ELF-1 (cell line): ENCODE results near the gene TIE1.

Source experiments
- DNase-seq: peaks from one replicate; pipeline ENCODE4 v3.0.0-alpha.2; 2016; ENCODE audit warnings: low read depth, low spot score

TIE1 gene

DNA sequence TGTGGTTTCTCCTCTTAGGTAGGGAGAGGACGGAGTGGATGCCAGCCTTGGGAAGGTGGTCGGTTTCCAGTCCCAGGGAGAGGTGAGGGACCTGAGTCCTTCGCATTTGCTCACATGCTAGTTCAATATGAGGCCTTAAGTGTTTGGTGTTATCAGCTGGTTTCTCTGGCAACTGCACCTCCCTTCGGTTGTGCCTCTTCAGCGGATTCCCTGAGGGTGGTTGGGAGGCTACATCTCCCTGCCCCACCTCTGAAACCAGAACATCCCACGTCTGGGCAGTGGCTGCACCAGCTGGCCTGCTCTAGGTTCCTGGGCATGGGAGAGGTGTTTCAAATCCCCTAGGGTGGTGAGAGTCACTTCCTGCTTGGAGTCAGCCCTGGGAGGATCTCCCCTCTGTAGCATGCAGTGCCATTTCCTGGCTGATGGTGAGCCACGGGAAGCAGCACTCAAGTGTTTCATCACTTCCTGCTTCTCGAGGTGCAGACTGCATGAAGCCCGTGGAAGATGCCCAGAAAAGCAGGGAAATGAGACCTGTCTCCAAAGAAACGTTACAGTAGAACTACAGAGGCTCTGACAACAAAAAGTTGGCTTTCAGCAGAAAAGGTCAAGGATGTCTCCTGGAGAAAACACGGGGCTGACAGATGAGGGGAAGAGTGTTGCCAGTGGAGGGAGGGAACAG is 26.5 kb upstream of the TIE1 start:
- no peak for DNase-seq

DNA sequence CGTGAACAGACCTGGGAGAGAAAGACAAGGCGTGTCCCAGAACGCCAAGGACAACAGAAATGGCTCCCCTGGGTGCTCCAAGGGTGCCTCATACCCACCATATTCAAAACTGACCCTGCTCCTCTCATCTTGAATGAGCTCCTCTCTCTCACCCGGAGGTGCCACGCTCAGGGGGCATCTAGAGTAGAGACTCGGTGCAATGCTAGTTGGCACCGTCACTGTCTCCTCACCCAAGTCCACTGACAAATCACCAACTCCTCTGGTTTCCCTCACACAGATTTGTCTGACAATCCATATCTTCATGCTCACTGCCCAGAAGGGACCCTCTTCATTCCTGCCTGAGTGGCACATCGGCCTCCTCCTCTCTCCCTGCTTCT is 26.0 kb upstream of the TIE1 start:
- DNase-seq, result no peak

DNA sequence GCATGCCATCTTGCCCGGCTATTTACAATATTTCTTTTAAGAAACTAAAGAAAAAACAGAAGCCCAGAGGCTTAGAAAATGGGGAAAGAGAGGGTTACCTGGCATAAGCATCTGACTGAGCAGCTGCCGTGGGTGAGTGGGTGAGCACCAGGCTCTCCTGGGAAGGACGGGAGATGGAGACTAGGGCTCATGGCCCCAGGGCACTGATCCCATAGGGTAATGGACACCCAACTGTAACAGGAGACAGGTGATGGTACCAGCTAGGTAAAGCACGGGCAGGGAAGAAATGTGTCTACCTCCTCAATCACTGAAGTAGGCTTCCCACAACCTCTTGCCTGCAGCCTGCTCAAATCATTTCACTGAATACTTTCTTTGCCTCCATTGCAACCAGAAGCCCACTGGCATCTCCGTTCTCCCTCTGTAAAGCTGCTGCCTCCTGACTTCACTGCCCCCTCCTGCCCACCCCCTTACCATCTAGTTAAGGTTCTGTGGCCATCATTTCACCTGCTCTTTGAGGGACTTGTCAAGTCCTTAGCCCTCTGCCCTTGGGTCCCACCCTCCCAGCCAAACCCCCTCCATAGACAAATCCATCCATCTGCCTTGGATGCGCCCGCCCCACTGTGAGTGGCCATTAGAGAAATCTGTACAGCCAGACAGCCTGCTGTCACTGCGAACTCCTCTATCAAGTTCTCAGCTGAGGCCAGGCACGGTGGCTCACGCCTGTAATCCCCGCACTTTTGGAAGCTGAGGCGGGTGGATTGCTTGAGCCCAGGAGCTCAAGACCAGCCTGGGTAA is 24.8 kb upstream of the TIE1 start:
- DNase-seq, result no peak

DNA sequence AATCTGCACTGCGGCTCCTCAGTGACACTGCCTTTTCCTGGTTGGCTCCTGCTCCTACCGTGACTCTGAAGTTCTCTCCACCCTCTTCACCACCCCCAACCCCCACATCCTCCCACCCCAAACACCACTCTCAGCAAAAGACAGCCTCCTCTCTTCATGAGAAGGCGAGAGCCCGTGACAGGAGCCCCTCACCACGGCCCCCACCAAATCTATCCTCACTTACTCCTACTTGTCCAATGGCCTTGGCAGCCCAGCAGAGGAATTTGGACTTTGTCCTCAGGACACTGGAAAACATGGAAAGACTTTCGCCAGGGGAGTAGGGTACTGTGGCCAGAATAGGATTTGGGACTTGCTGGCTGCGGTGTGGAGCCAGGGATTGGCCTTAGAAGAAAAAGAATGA is 24.1 kb upstream of the TIE1 start:
- no peak for DNase-seq

DNA sequence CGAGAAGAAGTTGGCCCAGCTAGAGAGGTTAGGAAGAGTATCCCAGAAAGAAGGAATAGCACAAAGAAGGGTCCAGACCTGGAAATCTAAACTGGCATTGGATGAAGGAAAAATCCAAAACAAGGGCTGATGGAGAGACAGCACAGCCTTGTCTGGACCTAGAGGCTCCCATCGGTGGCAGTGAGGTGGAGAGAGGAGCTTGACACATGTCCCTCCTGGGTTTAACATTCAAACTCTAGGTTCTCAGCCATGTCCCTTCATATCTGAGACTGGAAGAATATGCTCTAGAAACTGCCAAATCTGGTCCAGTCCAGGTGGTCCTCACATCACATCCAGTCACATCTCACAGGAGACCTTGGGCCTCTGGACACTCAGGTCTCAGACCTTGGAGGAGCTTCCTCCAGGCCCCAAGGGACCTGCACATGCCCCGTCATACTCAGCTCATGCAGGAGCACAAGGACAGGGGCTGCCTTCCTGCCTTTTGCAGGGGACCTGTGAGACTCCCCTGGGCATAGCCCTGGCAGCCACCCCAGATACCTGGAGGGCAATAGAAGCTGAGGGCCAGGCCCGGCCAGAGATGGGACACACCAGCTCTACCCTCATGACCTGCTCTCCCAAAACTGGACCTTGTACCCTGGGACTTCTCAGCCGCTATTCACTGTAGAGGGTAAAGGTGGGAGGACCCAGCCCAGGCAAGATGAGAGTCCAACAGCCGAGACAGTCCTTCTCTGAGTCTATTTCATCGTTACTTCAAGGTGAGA is 23.5 kb upstream of the TIE1 start:
- DNase-seq, result no peak

DNA sequence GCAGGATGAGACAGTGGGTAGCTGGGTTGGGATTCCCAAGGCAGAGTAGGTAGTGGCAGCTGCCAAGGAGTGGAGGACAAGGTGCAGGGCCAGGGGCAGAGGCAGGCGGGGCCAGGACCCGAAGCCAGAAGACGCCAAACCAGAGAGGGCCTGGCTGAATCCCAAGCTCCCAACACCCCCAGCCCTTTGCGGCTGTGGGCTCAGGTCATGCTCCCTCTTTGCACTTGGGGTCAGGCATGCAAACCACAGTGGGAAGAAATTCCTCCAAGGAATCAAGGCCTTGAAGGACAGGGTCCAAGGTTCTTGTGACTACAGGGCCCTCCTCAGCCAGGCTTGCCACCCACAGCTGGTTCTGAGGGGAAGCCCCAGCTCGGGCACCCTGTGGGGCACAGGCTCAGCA is 21.6 kb upstream of the TIE1 start:
- no peak for DNase-seq

DNA sequence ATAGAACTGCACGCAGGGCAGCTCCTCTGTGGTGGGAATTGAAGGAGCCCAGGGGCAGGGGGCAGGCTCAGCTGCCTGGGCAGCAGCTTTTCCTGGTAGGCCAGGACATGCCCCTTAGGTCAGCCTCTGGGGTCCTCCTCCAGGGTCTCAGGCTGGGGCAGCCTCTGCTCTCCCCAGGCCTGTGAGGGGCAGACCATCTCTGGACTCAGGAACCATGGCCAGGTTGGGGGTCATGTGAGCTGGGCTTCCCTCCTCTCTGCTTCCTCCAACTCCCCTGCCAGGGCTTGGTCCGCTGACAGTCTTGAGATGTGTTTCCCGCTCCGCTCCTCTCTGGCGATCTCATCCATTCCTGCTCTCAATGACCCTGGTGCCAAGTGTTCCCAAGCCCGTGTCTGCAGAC is 21.1 kb upstream of the TIE1 start:
- no peak for DNase-seq

DNA sequence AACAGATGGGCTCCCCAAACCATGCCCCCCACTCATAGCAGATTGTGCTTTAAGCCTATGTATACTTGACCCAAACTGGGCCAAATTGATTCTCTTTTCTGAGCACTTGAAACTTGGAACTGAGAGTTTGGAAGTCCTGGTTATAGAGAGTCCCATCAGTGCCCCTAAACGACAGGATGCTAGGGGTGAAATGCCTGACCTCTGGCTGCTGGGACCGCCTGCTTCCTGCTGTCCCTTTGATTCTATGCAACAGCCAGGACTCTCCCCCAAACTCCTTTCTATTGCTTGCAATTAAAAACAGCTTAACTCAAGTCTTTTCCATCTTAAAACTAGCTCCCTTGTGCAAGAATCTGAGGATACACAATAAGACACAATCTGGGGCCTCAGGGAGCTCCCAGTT is 20.1 kb upstream of the TIE1 start:
- no peak for DNase-seq

DNA sequence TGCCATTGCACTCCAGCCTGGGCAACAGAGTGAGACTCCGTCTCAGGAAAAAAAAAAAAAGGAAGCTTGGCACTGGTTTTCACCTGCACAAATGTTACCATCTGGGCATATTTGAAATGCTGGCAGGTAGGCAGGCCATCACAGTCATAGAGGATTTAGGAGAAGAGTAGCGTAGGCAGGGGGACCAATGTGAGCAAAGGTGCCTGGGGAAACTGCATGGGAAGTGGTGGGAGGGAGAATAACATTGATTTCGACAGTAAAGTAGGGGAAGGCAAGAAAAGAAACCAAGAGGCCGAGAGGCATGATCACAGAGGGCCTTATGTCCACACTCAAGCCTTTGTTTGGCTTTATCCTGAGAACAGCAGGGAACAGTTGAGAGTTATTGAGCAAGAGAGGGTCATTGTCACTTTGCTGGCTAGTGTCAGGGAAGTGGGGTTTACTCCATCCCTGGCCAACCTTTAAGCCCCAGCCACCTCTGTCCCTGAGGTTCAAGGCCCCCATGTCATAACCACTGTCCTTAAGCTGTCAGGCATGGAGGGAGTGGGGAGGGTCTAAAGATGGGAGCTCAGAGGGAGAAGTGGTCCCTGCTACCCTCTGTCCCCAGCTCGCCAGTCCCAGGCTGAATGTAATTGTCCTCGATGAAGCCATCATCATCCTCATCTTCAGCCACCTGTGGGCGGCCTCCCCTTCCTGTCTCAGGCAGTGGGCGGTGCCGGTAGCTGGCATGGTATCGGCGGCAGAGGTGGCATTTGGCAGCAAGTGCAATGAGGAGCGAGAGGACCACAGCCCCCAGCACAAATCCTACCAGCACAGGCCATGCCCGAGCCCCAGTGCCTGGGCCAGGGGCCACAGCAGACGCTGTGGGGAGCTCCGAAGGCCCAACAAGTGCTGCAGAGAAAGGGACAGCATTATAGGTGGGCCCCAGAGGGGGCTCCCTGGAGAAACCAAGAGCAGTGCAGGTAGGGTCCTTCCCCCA is 18.3 kb upstream of the TIE1 start:
- DNase-seq, result no peak

DNA sequence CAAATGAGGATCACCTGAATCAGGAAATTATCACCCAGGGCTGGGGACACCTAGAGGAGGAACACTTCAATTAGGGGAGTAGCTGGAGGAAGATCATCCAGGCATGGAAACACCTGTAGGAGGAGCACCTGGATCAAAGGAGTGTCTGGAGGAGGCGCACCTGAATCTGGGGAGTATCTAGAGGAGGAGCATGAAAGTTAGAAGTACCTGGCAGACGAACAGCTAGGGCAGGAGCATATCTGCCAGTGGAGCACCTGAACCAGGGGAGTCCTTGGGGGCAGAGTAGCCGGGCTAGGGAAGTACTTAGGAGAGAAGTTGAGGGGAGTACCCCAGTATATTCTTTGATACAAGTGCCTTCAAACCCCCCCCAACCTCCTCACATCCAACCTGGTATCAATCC is 16.7 kb upstream of the TIE1 start:
- DNase-seq, result no peak

DNA sequence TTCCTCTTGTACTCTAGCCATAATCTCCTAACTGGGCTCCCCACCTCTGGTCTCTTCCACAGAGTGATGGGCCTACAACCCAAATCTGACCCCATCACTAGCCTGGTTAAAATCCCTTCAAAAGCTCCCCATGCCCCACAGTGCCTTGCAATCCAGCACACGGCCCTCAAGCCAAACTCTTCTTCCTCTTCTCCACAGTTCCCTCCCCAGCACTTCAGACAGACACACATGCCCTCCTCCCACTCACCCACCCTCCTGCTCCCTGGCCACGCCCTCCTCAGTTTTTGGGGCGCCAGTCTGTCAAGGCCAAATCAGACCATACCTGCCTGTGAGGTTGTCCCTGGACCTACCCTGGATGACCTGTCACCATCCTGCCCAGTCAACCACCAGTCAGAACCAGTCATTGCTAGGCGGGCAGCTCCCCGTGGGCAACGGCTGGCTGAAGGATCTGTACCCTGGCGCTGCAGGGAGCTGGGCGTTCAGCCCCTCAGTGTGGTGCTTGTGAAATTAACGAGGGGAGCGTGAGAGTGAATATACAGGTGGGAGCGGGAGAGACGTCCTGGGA is 16.2 kb upstream of the TIE1 start:
- DNase-seq, result no peak

DNA sequence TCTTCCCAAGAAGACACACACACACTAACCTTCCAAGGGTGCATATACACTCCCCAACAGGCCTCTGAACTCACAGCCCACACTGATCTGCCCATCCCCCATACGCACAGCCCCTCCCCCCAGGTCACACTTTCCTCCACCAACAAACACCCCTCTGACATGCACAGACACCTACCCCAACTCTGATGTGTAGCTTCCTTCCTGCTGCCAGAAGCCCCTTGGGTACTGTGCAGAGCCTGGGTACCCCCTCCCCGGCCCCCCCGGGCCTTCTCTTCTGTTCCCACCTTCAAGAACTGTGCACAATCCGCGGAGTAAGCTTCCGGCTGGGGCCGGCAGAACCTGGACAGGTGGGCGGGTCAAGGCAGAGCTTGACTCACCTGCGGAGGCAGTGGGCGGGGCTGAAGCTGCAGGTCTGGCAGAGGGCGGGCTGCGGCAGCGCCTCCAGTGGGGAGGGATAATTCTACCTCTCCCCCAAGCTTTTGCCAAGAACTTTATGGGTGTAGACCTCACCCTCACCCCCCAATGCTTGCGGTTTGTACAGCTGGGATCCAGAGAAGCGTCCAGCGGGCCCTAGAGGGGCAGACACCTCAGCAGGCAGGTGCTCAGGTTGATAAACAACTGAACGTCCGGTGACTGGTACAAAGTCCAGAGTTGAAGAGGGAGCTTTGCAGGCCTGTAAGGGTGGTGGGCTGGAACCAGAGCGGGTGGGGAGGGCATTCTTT is 15.4 kb upstream of the TIE1 start, which contains the start of gene C1orf210:
Gene C1orf210 (minus strand): TSS at position 313 of the 722 bp plus-strand sequence. CDS start 2,311 bp downstream, outside the sequence.
- DNase-seq, result peak; percentile 83

DNA sequence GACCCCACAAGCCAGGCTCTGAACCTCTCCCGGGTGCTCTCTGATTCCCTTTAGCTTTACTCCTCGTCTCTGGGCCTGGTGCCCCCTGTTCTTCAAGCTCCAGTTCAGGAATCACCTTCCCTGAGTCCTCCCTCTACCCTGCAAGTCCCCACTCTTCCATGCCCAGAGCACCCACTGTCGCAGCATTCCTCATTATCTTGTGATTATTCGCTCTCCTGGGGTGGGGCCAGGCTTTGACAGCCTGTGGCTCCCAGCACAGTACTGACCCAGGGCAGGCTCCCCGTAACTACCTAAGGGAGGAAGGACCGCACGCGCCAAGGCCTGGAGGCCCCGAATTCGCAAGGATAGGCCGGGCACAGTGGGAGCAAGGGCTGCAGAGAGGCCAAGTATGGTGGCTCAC is 14.7 kb upstream of the TIE1 start:
- DNase-seq, result no peak

DNA sequence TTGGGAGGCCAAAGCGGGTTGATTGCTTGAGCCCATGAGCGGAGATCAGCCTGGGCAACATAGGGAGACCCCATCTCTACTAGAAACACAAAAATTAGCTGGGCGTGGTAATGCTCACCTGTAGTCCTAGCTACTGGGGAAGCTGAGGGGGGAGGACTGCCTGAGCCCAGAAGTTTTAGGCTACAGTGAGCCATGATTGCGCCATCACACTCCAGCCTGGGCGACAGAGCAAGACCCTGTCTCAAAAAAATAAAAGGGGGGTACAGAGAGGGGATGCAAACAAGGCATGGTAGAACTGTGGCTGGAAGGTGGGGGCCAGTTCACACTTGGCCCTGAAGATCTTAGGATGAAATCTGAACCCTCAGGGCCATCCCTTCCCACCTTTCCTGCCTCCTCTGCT is 14.2 kb upstream of the TIE1 start:
- DNase-seq, result no peak

DNA sequence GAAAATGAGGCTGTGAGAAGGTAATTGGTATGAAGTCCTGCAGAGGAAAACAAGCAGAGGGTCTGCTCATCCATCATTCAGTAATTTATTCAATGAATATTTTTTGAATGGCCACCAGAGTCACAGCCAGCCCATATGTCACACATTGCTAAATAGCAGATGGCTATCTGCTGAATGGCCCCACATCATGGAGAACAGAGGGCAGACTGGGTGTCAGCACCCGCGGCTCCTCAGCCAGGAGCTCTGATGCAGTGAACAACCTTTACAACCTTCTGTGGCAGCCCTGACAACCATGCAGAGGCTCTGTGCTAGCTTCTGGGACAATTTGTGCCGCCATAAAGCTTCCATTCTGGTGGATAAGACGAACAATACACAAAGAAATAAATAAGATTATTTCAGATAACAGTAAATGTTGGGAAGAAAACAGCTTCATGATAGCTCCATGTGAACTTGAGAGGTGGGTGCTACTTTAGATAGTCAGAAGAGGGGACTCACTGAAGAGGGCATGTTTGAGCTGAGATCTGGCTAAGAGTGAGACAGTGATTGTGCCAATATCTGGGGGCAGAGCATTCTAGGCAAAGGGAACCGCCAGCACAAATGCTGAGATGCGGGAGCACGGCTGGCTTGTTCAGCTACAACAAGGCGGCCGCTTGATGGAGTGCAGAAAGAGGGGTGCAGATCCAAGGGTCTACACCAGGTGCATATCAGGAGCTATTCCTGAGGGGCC is 12.6 kb upstream of the TIE1 start:
- DNase-seq, result no peak

DNA sequence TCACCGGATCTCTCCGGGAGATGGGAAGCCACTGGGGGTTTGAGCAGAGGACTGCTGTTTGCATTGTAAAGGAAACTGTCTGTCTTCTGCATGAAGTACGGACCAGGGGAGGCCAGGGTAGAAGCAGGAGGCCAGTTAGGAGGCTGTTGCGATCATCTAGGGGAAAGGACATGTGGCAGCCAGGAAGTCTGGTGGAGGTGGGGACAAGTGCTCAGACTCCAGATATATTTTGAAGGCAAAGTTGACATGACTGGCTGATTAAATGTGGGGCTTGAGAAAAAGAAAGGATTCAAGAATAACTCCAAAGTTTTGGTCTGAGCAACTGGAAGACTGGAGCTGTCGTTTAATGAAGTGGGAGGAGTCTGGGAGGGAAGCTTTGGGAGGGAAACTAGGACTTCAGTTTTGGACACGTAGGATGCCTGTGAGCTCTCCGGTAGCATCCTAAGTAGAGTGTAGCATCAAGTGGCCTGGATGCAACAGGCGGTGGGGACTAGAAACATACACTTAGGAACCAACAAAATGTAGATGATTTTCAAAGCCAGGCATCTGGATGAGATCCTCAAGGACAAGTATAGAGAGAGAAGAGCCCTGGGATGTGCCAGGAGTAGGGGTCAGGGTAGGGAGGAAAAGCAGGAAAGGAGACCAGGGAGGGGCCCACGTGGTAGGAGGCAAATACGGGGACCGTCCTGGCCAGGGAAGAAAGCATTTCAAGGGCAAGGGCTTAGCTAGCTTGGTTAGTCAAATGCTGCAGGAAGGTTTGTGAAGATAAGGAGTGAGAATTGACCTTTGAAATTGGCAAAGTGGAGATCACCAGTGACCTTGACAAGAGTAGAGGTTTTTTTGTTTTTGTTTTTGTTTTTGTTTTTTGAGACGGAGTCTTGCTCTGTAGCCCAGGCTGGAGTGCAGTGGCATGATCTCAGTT is 11.7 kb upstream of the TIE1 start:
- no peak for DNase-seq

DNA sequence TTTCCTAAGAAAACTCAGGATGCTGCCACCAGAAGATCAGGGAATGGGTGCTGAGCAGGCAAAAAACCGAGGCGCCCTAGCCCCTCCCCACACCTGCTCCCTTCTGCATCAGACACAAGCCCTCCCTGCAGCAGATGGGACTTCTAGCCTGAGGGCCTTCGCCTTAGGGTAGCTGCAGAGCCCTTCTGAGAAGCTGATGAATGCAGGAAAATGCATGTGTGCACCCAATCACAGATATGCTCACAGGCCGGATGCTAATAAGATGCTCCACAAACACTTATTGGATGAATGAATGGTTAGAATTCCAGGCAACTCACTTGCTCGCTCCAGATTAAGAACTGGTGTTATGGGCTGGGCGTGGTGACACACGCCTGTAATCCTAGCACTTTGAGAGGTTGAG is 8.6 kb upstream of the TIE1 start:
- DNase-seq, result no peak

DNA sequence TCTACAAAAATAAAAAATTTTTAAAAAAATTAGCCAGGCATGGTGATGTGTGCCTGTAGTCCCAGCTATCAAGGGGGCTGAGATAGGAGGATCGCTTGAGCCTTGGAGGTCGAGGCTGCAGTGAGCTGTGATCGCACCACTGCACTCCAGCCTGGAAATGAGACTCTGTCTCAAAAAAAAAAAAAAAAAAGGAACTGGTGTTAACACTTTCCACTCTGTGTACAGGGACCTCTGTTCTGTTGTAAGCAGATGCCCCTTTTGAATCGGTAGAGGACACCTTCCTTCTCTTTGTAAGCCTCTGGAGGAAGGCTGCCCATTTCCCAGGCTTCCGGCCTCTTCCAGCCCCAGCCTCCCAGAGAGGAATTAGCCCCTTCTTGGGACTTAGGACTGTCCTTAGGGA is 8.1 kb upstream of the TIE1 start:
- no peak for DNase-seq

DNA sequence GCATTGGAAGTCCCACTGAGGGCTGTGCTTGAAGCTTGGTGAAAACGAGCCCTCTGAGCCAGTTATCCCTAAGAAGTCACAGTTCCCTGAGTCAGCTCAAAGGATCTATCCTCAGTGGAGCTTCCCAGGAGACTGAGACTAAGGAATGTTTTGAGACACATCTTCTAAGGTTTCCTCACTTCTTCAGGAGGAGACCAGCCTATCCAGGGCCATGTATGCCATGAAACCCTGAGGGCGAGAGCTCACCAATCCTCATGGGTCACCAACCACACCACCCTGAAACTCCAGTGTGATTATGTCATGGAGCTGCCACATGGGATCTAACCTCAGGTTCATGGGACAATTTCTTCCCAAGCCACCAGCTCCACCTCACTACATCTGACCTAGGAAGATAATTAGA is 7.6 kb upstream of the TIE1 start:
- no peak for DNase-seq
